ENCODE data around the gene BBS2. TPM values are rescaled to one million over a fixed set of nuclear protein-coding genes. Genes with fewer than 3 reads are reported as not detected.

BBS2 gene
- total and polyA plus RNA-seq, 2 of the 13 experiments (the other 11 are each of a cell fraction or from before 2014, with no cell fraction given) = 59.7 to 68.3 TPM

DNA sequence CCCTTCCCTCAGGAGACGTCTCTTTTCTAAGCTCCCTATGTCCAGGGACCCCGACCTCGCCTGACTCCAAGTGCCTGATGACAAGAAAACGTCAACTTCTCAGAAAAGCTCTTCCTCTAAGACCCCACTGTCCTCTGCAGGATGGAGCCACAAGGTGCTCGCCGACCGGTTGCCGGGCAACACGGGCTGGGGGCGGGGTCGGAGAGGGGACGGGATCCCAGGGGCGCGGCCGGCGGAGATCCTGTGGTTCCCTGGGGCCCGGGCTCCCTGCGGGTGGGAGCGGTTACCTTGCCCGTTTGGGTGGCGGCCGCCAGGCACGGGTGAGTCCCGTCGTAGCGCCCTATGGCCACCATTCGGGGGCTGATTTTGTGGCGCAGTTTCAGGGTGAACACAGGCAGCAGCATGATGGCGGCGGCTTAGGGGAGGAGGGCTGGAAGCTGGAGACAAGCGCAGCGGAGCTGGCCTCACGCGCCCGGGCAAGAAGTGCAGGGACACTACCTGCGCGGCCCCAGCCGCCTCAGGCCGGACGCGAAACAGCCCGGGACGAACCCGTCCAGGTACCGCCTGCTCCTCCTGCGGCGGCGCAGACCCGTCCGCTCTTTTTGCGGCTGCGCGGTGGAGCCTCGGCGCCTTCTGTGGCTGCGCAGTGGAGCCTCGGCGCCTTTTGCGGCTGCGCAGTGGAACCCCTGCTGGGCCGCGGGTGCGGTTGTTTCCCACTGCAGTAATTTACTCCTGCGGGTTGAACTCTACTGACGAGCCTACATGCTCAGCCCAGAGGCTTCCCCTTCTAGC, at the start of gene BBS2 (continued):
- TF ChIP-seq ZBTB21 (CRISPR knock-in tag; IDR thresholded peaks at IDR 0.05) = no peak
- TF ChIP-seq, protein P1, sequence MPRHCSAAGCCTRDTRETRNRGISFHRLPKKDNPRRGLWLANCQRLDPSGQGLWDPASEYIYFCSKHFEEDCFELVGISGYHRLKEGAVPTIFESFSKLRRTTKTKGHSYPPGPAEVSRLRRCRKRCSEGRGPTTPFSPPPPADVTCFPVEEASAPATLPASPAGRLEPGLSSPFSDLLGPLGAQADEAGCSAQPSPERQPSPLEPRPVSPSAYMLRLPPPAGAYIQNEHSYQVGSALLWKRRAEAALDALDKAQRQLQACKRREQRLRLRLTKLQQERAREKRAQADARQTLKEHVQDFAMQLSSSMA (CRISPR knock-in tag; IDR thresholded peaks at IDR 0.05) = no peak; the same call in 1 of the 2 replicates
- 0 out of 2 replicates have a peak, but pooled peaks have one; percentile 34 for TF ChIP-seq ZNF761 (CRISPR knock-in tag; conservative IDR thresholded peaks at IDR 0.05)
- peak; percentile 61; the same call in 1 of the 2 replicates for TF ChIP-seq GMEB1 (CRISPR knock-in tag; IDR thresholded peaks at IDR 0.05; ENCODE audit: borderline replicate concordance)
- no peak for TF ChIP-seq AFF4 (CRISPR knock-in tag; IDR thresholded peaks at IDR 0.05)
- no peak for TF ChIP-seq ZNF281 (CRISPR knock-in tag; IDR thresholded peaks at IDR 0.05; ENCODE audit: borderline replicate concordance)
- TF ChIP-seq RELA (CRISPR knock-in tag; IDR thresholded peaks at IDR 0.05) = no peak
- TF ChIP-seq, protein P2, sequence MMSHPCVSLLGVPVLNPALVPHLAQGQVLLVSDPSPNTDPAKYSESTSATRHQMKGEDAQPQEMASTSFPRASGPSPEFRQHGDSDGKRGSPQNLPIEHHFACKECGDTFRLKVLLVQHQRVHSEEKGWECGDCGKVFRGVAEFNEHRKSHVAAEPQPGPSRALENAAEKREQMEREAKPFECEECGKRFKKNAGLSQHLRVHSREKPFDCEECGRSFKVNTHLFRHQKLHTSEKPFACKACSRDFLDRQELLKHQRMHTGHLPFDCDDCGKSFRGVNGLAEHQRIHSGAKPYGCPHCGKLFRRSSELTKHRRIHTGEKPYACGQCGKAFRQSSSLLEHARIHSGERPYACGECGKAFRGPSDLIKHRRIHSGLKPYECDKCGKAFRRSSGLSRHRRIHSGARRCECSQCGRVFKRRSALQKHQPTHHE (CRISPR knock-in tag; IDR thresholded peaks at IDR 0.05; ENCODE audit: borderline replicate concordance) = no peak
- no peak for TF ChIP-seq ZZZ3 (CRISPR knock-in tag; IDR thresholded peaks at IDR 0.05; ENCODE audit: borderline replicate concordance)
- TF ChIP-seq TEF (CRISPR knock-in tag; IDR thresholded peaks at IDR 0.05) = no peak

All from HepG2 (cell line).